ENCODE results near the gene IMP4. TPM values are rescaled to one million over a fixed set of nuclear protein-coding genes. Genes with fewer than 3 reads are reported as not detected.
"Not testable (repeated sequence)": the region's sequence is repeated elsewhere in the genome, so short reads cannot be mapped to it uniquely, and the experiment has no call there.

Gene IMP4
- 76.5 TPM for total RNA-seq

GRCh38 chr2:130342533-130343275 lies at the start of gene IMP4:
Gene IMP4 (plus strand): TSS chr2:130342897. CDS start chr2:130342933, 36 bp downstream.
- peak; percentile 98 for DNase-seq (ENCODE audit: low spot score)

- no peak for DNase-seq (ENCODE audit: low spot score)
Measured at GRCh38 chr2:130300258-130300969, 42.3 kb upstream of the IMP4 start.

- DNase-seq (ENCODE audit: low spot score) = no peak
Measured at GRCh38 chr2:130300970-130301348, 41.7 kb upstream of the IMP4 start.

GRCh38 chr2:130302164-130302886 lies 40.4 kb upstream of the IMP4 start:
- DNase-seq (ENCODE audit: low spot score) = no peak

GRCh38 chr2:130303169-130303568 lies 39.5 kb upstream of the IMP4 start:
- no peak for DNase-seq (ENCODE audit: low spot score)

GRCh38 chr2:130304726-130305125 lies 38.0 kb upstream of the IMP4 start:
- no peak for DNase-seq (ENCODE audit: low spot score)

- no peak for DNase-seq (ENCODE audit: low spot score)
Measured at GRCh38 chr2:130307850-130308249, 34.8 kb upstream of the IMP4 start.

GRCh38 chr2:130310881-130311280 lies 31.8 kb upstream of the IMP4 start:
- DNase-seq (ENCODE audit: low spot score) = no peak

GRCh38 chr2:130313812-130314334 lies 28.8 kb upstream of the IMP4 start:
- DNase-seq (ENCODE audit: low spot score) = no peak

GRCh38 chr2:130314377-130314776 lies 28.3 kb upstream of the IMP4 start:
- no peak for DNase-seq (ENCODE audit: low spot score)

GRCh38 chr2:130316596-130316995 lies 26.1 kb upstream of the IMP4 start:
- DNase-seq (ENCODE audit: low spot score) = no peak

- DNase-seq (ENCODE audit: low spot score) = no peak
Measured at GRCh38 chr2:130318906-130319305, 23.8 kb upstream of the IMP4 start.

- no peak for DNase-seq (ENCODE audit: low spot score)
Measured at GRCh38 chr2:130319536-130319935, 23.2 kb upstream of the IMP4 start.

GRCh38 chr2:130327703-130328527 lies 14.8 kb upstream of the IMP4 start:
- DNase-seq (ENCODE audit: low spot score) = no peak

- DNase-seq (ENCODE audit: low spot score) = no peak
Measured at GRCh38 chr2:130328710-130329109, 14.0 kb upstream of the IMP4 start.

- DNase-seq (ENCODE audit: low spot score) = peak; percentile 78
Measured at GRCh38 chr2:130332271-130333073, 10.2 kb upstream of the IMP4 start.

GRCh38 chr2:130333253-130333652 lies 9.4 kb upstream of the IMP4 start:
- DNase-seq (ENCODE audit: low spot score) = not testable (repeated sequence)

- DNase-seq (ENCODE audit: low spot score) = no peak
Measured at GRCh38 chr2:130334026-130334425, 8.7 kb upstream of the IMP4 start.

GRCh38 chr2:130335226-130335625 lies 7.5 kb upstream of the IMP4 start:
- peak; percentile 9 for DNase-seq (ENCODE audit: low spot score)

- no peak for DNase-seq (ENCODE audit: low spot score)
Measured at GRCh38 chr2:130336150-130336876, 6.4 kb upstream of the IMP4 start.

Data from ureter (tissue), 1 donor.